Sigmoid colon (tissue), 7 donors: ENCODE results near the gene GP1BA. TPM values are rescaled to one million over a fixed set of nuclear protein-coding genes. Genes with fewer than 3 reads are reported as not detected.

Source experiments
- DNase-seq: peaks from one replicate; pipeline ENCODE4 v3.0.0-alpha.2; 2019
- H3K27ac ChIP-seq, 4 donors: fragments of 200-600 bp; sonication (generic); one replicate each; pipeline ENCODE4 v1.5.1; 2016 to 2019; ENCODE audit warnings: mild to moderate bottlenecking in 1 of 4
- H3K27me3 ChIP-seq, 3 donors: fragments of 200-600 bp; sonication (generic); one replicate each; pipeline ENCODE4 v1.5.1; 2019; ENCODE audit warnings: mild to moderate bottlenecking in 1 of 3
- H3K36me3 ChIP-seq, 4 donors: fragments of 200-600 bp; sonication (generic); one replicate each; pipeline ENCODE4 v1.5.1; 2016 to 2019
- H3K4me1 ChIP-seq, 4 donors: fragments of 200-600 bp; sonication (generic); one replicate each; pipeline ENCODE4 v1.5.1; 2017 to 2019
- H3K4me3 ChIP-seq, 4 donors: fragments of 200-600 bp; sonication (generic); one replicate each; pipeline ENCODE4 v1.5.1; 2017 to 2019; ENCODE audit warnings: mild to moderate bottlenecking in 2 of 4, moderate library complexity in 1 of 4
- H3K9me3 ChIP-seq, 4 donors: fragments of 200-600 bp in 3 of 4; sonication (generic) in 3 of 4; one replicate each; pipeline versions ENCODE4 v1.5.1 to v1.6.1; 2013 to 2019
- EP300 ChIP-seq, 4 donors: sonication (generic); formaldehyde crosslinking; IDR thresholded peaks; one replicate each; pipeline ENCODE4 v1.6.1; 2017; ENCODE audit warnings: antibody characterized with exemption in 4 of 4
- POLR2A ChIP-seq, 2 donors: fragments of 450-650 bp; IDR thresholded peaks; one replicate each; pipeline ENCODE4 v1.6.1; 2016; ENCODE audit warnings: antibody characterized with exemption in 2 of 2, mild to moderate bottlenecking in 2 of 2, moderate library complexity in 2 of 2
- POLR2AphosphoS5 ChIP-seq, 4 donors: sonication (generic); formaldehyde crosslinking; IDR thresholded peaks; one replicate each; pipeline ENCODE4 v1.6.1; 2017; ENCODE audit warnings: antibody characterized with exemption in 4 of 4
- WGBS, 2 donors: extraction: QIAGEN DNeasy Blood & Tissue Kit; methylation state at CpG; one replicate each; pipeline ENCODE4 v1.1.7; 2013; 5-methylcytosine and 5-hydroxymethylcytosine counted together
- intact Hi-C: fragments of 100-400 bp; cut with DNase I; formaldehyde crosslinking; loops from one replicate; pipeline ENCODE4 v1.15.1; 2023
- polyA plus RNA-seq, 3 donors: library from polyadenylated mRNA; stranded (reverse); fragments of 200-250 nt; gene quantifications; one replicate each; pipeline ENCODE4 v1.2.3, GENCODE V29; 2013
- total RNA-seq, 4 donors: library from RNA; depleted of rRNA; stranded (reverse); fragments of >200 nt; gene quantifications; one replicate each; pipeline ENCODE4 v1.1.0, GENCODE V29; 2016
- TF ChIP-seq, protein P1 (sequence below), 4 experiments: fragments of 450-650 bp in 3 of 4; fragments of 200-600 bp in 1 of 4; IDR thresholded peaks; one replicate each; pipeline ENCODE4 v1.5.1; 2016 to 2019; ENCODE audit warnings: antibody characterized with exemption in 4 of 4, mild to moderate bottlenecking in 3 of 4, moderate library complexity in 2 of 4
- donor health status: healthy with polysubstance abuse.
- donor health status: Bipolar disorder and iron deficiency.
- donor health status: healthy.

The GP1BA gene
- total and polyA plus RNA-seq, 7 donors = 1.1 TPM; not detected in 6

DNA sequence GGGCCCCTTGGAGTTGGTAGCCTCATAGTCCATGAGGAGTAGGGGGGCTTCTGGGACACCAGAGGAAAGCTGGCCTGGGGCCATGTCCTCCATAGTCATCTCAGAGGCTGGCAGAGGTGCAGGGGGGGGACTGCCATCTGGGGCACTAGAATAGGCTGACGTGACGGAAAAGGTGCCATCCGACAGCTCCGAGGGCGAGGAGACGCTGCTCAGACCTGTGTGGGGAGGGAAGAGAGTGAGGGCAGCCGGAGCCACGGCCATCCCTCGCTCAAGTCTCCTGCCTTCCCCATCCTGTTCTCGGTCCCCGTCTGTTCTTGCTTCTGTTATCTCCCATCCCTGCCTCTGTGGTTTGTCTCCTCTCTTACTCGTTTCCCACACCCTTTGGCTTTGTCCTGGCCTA, 40.2 kb downstream of the GP1BA start:
- 93 to 94% methylated on average over 12 of the region's 12 CpGs for WGBS, 2 donors
- peaks cover 26 to 58% (median 38%) of the 10 kb centered on the region in 4 donors for H3K36me3 ChIP-seq
- DNase-seq = peak; percentile 69
- H3K4me1 ChIP-seq = peaks cover 0 to 35% (median 32%) of the 10 kb centered on the region in 4 donors
- intact Hi-C loops = no loop called here
- no peaks in the 10 kb centered on the region for H3K27me3 ChIP-seq
- H3K4me3 ChIP-seq = no peak overlapping the region
- peak overlapping the region; percentile 31 to 97 (median 46) for H3K27ac ChIP-seq
- no peak for TF ChIP-seq POLR2AphosphoS5 (IDR thresholded peaks at IDR 0.05)
- no peak for TF ChIP-seq POLR2A (IDR thresholded peaks at IDR 0.05)
- TF ChIP-seq, protein P1, sequence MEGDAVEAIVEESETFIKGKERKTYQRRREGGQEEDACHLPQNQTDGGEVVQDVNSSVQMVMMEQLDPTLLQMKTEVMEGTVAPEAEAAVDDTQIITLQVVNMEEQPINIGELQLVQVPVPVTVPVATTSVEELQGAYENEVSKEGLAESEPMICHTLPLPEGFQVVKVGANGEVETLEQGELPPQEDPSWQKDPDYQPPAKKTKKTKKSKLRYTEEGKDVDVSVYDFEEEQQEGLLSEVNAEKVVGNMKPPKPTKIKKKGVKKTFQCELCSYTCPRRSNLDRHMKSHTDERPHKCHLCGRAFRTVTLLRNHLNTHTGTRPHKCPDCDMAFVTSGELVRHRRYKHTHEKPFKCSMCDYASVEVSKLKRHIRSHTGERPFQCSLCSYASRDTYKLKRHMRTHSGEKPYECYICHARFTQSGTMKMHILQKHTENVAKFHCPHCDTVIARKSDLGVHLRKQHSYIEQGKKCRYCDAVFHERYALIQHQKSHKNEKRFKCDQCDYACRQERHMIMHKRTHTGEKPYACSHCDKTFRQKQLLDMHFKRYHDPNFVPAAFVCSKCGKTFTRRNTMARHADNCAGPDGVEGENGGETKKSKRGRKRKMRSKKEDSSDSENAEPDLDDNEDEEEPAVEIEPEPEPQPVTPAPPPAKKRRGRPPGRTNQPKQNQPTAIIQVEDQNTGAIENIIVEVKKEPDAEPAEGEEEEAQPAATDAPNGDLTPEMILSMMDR (IDR thresholded peaks at IDR 0.05) = no peak
- no peak for TF ChIP-seq EP300 (IDR thresholded peaks at IDR 0.05)
- no peaks in the 10 kb centered on the region for H3K9me3 ChIP-seq

DNA sequence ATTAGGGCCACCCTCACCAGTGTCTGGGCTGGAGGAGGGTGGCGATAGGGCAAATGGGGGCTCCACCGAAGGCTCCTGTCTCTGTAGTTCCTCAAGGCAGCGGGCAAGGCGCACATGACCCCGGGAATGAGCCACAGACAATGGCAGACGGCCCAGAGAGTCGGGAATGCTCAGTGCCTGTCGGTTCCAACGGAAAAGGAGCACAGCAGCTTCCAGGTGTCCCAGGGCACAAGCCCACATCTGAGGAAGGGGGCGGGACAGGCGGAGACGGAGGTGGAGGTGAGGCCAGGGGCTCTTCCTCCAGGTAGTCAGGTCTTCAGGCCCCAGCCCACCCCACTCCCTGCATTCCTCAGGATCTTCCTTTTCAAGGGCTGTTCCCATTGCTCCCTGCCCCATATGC, 40.7 kb downstream of the GP1BA start:
- peaks cover 30 to 62% (median 42%) of the 10 kb centered on the region in 4 donors for H3K36me3 ChIP-seq

DNA sequence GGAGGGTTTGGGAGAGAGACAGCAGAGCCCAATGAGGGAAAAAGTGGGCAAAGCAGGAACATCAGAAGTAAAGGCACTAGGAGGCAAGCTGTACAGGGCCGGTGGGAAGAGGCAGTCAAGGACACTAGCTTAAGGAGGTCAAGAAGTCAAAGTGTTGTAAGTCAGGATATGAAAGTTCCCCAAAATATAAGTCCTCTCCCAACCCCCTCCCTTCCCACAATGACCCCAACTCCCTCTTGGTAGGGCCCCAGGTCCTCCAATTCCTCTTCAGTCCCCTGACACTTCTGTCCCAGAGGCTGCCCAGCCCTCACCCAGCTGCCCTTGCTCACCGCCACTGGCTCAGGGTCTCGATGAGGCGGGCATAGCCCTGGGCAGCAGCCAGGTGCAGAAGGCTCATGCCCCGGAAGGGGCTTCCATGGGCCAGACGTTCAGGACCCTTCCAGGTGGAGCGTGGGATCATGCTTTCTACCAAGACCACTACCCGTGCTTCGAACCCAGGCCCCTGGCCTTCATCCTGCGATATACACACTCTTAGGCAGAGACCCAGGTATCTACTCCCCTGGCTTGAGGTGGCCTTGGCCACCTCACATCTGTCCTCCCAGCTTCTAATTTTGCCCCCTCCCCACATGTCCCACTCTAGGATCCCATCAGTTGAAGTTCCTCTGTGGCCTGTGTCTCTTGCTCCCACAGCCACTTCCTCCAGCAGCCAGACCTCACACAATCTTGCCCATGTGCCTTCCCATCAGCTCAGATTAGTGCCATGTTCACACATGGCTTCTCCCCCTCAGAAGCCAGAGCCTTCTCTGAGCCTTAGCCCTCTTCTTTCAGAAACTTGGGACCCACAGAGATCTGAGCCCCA, 41.4 kb downstream of the GP1BA start:
- peak overlapping the region in 3 of 4 donors; percentile 45 to 97 (median 48) for H3K27ac ChIP-seq
- H3K4me1 ChIP-seq = peaks cover 0 to 33% (median 27%) of the 10 kb centered on the region in 4 donors
- peak; percentile 68 for DNase-seq
- peaks cover 32 to 70% (median 48%) of the 10 kb centered on the region in 4 donors for H3K36me3 ChIP-seq
- intact Hi-C loops = no loop called here
- H3K9me3 ChIP-seq = no peaks in the 10 kb centered on the region
- WGBS, 2 donors = 91 to 93% methylated on average over 10 of the region's 10 CpGs
- no peak overlapping the region for H3K4me3 ChIP-seq
- TF ChIP-seq EP300 (IDR thresholded peaks at IDR 0.05) (no peak), POLR2AphosphoS5 (IDR thresholded peaks at IDR 0.05) (no peak), POLR2A (IDR thresholded peaks at IDR 0.05) (no peak)
- TF ChIP-seq, protein P1 (IDR thresholded peaks at IDR 0.05) = no peak
- no peaks in the 10 kb centered on the region for H3K27me3 ChIP-seq

More for the DNA sequence above, 40.7 kb downstream of the GP1BA start:
- no peaks in the 10 kb centered on the region for H3K9me3 ChIP-seq
- WGBS, 2 donors = 88 to 92% methylated on average over 12 of the region's 12 CpGs
- H3K4me1 ChIP-seq = peaks cover 0 to 35% (median 32%) of the 10 kb centered on the region in 4 donors
- H3K27me3 ChIP-seq = no peaks in the 10 kb centered on the region
- TF ChIP-seq EP300 (IDR thresholded peaks at IDR 0.05) (no peak), POLR2A (IDR thresholded peaks at IDR 0.05) (no peak), POLR2AphosphoS5 (IDR thresholded peaks at IDR 0.05) (no peak)
- TF ChIP-seq, protein P1 (IDR thresholded peaks at IDR 0.05) = no peak
- H3K27ac ChIP-seq = peak overlapping the region in 3 of 4 donors; percentile 45 to 97 (median 48)
- H3K4me3 ChIP-seq = no peak overlapping the region
- intact Hi-C loops = no loop called here
- peak; percentile 61 for DNase-seq

DNA sequence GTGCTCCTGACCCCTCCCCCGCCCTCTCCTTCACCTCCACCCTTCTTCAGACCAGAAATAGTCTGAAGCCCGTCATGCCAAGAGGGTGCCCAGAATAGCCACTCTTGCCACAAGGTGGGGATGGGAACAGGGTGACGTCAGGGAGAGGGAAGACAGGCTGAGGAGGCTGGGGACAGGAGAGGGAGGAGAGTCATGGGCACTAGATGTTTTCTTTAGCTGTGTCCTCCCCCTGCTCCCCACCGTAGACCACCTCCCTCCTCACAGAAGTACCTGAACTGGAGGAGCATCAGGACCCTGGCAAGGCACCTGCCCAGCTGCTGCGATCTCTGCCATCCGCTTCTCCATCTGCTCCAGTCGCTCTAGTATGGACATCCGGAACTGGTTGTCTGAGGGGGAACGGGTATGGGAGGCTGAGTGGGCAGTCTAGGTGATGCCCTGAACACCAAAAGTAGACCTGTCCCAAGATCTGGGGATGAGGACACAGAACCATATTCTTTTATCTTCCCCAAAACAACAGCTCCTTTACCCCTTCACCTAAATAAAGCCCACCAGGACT, 42.1 kb downstream of the GP1BA start:
- Histone ChIP-seq H3K27me3 (no peaks in the 10 kb centered on the region), H3K4me3 (no peak overlapping the region), H3K27ac (peak overlapping the region in 1 of 4 donors; percentile 25), H3K36me3 (peaks cover 39 to 77% (median 50%) of the 10 kb centered on the region in 4 donors), H3K9me3 (no peaks in the 10 kb centered on the region), H3K4me1 (peaks cover 0 to 26% (median 20%) of the 10 kb centered on the region in 4 donors)
- peak; percentile 58 for DNase-seq
- TF ChIP-seq, protein P1 (IDR thresholded peaks at IDR 0.05) = no peak
- TF ChIP-seq EP300 (IDR thresholded peaks at IDR 0.05) = no peak
- TF ChIP-seq POLR2AphosphoS5 (IDR thresholded peaks at IDR 0.05) = no peak
- TF ChIP-seq POLR2A (IDR thresholded peaks at IDR 0.05) = no peak
- intact Hi-C loops = no loop called here
- 91 to 93% methylated on average over 9 of the region's 9 CpGs for WGBS, 2 donors
